ENCODE measurements around the gene USP36.

The USP36 gene

GRCh38 chr17:78797213-78797612 lies 43.4 kb downstream of the USP36 start:
- no peak for TF ChIP-seq CTCF (IDR thresholded peaks at IDR 0.05; ENCODE audit: insufficient read depth, low read depth, low read length, missing control alignments)
- DNase-seq (ENCODE audit: low read depth): no peak
- H3K4me3 ChIP-seq (ENCODE audit: low read length): no peak overlapping the region

- no peak for DNase-seq (ENCODE audit: low read depth)
Observed at GRCh38 chr17:78796517-78796900, 44.1 kb downstream of the USP36 start.

GRCh38 chr17:78795861-78796516 lies 44.6 kb downstream of the USP36 start:
- no peak for DNase-seq (ENCODE audit: low read depth)

More at GRCh38 chr17:78796517-78796900, 44.1 kb downstream of the USP36 start:
- H3K4me3 ChIP-seq (ENCODE audit: low read length): no peak overlapping the region
- no peak for TF ChIP-seq CTCF (IDR thresholded peaks at IDR 0.05; ENCODE audit: insufficient read depth, low read depth, low read length, missing control alignments)

GRCh38 chr17:78794864-78795640 lies 45.6 kb downstream of the USP36 start:
- no peak for DNase-seq (ENCODE audit: low read depth)
- no peak for TF ChIP-seq CTCF (IDR thresholded peaks at IDR 0.05; ENCODE audit: insufficient read depth, low read depth, low read length, missing control alignments)
- no peak overlapping the region for H3K4me3 ChIP-seq (ENCODE audit: low read length)

More at GRCh38 chr17:78795861-78796516, 44.6 kb downstream of the USP36 start:
- TF ChIP-seq CTCF (IDR thresholded peaks at IDR 0.05; ENCODE audit: insufficient read depth, low read depth, low read length, missing control alignments): no peak
- no peak overlapping the region for H3K4me3 ChIP-seq (ENCODE audit: low read length)

DNA sequence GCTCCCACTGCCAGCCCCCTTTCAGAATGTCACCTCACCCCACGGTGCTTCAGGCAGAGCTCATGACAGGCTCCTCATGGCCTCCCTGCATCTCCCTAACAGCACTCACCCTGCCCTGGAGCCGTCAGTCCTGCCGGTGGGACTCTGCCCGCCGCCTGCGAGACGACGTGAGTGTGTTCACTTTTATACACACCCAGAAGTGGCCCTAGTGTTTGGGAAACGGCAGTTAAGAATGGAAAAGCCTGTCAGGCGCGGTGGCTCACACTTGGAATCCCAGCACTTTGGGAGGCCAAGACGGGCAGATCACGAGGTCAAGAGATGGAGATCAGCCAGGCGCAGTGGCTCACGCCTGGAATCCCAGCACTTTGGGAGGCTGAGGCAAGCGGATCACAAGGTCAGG lies 46.2 kb downstream of the USP36 start:
- no peak for DNase-seq (ENCODE audit: low read depth)
- no peak overlapping the region for H3K4me3 ChIP-seq (ENCODE audit: low read length)
- TF ChIP-seq CTCF (IDR thresholded peaks at IDR 0.05; ENCODE audit: insufficient read depth, low read depth, low read length, missing control alignments): no peak

DNA sequence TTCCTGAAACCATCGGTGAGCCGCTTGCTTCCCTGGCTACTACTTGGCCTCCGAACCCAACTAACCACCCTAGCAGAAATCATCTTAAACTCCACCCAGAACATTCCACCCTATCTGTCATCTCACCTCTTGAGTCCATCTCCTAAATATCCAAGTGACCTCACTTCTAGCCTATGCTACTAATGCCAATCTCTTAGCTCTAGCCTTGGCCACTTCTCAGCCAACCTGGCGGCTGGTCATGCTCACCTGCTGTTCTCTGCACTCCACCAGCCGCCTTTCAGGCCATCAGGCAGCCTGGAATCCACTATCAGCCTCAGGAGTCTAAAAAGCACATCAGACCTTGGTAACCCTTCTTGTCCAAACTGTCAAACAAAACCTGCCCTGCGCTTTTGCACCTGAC lies 46.6 kb downstream of the USP36 start:
- no peak for DNase-seq (ENCODE audit: low read depth)
- TF ChIP-seq CTCF (IDR thresholded peaks at IDR 0.05; ENCODE audit: insufficient read depth, low read depth, low read length, missing control alignments): no peak
- no peak overlapping the region for H3K4me3 ChIP-seq (ENCODE audit: low read length)
